ENCODE data around the gene DNAI1. TPM values are rescaled to one million over a fixed set of nuclear protein-coding genes. Genes with fewer than 3 reads are reported as not detected.

Gene DNAI1
- total RNA-seq, 1 experiment from 2014 or later: 2.2 TPM

DNA sequence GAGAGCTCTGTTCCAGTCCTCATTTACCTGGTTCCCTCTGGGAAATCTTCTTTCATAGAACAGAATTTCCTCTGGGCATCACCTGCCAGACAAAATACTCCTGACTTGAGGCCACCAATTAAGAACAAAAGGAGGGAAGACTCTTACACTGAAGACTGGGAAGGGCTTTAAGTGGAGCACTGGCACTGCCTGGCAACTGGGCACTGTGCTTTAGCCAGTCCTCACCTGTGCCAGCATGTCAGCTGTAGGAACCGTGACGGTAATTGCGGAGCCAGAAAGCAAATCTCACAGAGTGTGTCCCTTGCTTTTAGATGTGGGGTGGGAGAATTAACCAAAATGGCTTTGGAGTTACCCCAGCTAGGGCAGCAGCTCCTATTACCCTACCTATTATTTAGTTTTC lies 40.9 kb upstream of the DNAI1 start:
- Histone ChIP-seq H3K27me3 (ENCODE audit: control insufficient read depth, insufficient read depth, low read length) (no peaks in the 10 kb centered on the region), H3K9me3 (ENCODE audit: control insufficient read depth, insufficient read depth, low read depth, low read length) (no peaks in the 10 kb centered on the region), H3K36me3 (ENCODE audit: control insufficient read depth, insufficient read depth, low read length) (no peaks in the 10 kb centered on the region), H3K4me1 (ENCODE audit: control insufficient read depth, insufficient read depth, low read length) (no peaks in the 10 kb centered on the region), H3K4me3 (ENCODE audit: low read depth in 2 of 2, low read length in 2 of 2) (no peak overlapping the region), H3K27ac (ENCODE audit: low read length) (no peak overlapping the region)
- DNase-seq (ENCODE audit: low read depth, low spot score): no peak
- ChIA-PET CTCF (interaction anchor here (0.5 to 1.4 kb wide), 2 partner anchors 13 to 258 kb away, joined by 3 read pairs; no protein-coding TSS in a partner anchor), POLR2A (interaction anchor here (0.6 to 0.7 kb wide), 2 partner anchors 14 to 51 kb away, joined by 4 to 12 read pairs; no protein-coding TSS in a partner anchor)
- intact Hi-C loops (cut with micrococcal nuclease; ENCODE audit: unreplicated experiment) (no loop called here), in situ Hi-C loops (cut with HindIII; ENCODE audit: low pct_unique_long_range_greater_than_20kb, low sequenced_read_pairs) (no loop called here)
- TSS peak; percentile 31 for BruUV-seq (replicated peaks)
- no peak for ATAC-seq
- TF ChIP-seq, protein P1, sequence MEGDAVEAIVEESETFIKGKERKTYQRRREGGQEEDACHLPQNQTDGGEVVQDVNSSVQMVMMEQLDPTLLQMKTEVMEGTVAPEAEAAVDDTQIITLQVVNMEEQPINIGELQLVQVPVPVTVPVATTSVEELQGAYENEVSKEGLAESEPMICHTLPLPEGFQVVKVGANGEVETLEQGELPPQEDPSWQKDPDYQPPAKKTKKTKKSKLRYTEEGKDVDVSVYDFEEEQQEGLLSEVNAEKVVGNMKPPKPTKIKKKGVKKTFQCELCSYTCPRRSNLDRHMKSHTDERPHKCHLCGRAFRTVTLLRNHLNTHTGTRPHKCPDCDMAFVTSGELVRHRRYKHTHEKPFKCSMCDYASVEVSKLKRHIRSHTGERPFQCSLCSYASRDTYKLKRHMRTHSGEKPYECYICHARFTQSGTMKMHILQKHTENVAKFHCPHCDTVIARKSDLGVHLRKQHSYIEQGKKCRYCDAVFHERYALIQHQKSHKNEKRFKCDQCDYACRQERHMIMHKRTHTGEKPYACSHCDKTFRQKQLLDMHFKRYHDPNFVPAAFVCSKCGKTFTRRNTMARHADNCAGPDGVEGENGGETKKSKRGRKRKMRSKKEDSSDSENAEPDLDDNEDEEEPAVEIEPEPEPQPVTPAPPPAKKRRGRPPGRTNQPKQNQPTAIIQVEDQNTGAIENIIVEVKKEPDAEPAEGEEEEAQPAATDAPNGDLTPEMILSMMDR (IDR thresholded peaks at IDR 0.05): no peak
- TF ChIP-seq SIN3A (IDR thresholded peaks at IDR 0.05; ENCODE audit: borderline replicate concordance, insufficient read depth, low read depth, low read length) (no peak), POLR2AphosphoS5 (IDR thresholded peaks at IDR 0.05; ENCODE audit: low read depth, low read length) (no peak), TCF7L2 (IDR thresholded peaks at IDR 0.05; ENCODE audit: low read depth, low read length) (no peak)
- TF ChIP-seq, protein P2, sequence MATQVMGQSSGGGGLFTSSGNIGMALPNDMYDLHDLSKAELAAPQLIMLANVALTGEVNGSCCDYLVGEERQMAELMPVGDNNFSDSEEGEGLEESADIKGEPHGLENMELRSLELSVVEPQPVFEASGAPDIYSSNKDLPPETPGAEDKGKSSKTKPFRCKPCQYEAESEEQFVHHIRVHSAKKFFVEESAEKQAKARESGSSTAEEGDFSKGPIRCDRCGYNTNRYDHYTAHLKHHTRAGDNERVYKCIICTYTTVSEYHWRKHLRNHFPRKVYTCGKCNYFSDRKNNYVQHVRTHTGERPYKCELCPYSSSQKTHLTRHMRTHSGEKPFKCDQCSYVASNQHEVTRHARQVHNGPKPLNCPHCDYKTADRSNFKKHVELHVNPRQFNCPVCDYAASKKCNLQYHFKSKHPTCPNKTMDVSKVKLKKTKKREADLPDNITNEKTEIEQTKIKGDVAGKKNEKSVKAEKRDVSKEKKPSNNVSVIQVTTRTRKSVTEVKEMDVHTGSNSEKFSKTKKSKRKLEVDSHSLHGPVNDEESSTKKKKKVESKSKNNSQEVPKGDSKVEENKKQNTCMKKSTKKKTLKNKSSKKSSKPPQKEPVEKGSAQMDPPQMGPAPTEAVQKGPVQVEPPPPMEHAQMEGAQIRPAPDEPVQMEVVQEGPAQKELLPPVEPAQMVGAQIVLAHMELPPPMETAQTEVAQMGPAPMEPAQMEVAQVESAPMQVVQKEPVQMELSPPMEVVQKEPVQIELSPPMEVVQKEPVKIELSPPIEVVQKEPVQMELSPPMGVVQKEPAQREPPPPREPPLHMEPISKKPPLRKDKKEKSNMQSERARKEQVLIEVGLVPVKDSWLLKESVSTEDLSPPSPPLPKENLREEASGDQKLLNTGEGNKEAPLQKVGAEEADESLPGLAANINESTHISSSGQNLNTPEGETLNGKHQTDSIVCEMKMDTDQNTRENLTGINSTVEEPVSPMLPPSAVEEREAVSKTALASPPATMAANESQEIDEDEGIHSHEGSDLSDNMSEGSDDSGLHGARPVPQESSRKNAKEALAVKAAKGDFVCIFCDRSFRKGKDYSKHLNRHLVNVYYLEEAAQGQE (IDR thresholded peaks at IDR 0.05; ENCODE audit: insufficient read depth in 1 of 2, low read depth in 2 of 2, low read length in 1 of 2): no peak

DNA sequence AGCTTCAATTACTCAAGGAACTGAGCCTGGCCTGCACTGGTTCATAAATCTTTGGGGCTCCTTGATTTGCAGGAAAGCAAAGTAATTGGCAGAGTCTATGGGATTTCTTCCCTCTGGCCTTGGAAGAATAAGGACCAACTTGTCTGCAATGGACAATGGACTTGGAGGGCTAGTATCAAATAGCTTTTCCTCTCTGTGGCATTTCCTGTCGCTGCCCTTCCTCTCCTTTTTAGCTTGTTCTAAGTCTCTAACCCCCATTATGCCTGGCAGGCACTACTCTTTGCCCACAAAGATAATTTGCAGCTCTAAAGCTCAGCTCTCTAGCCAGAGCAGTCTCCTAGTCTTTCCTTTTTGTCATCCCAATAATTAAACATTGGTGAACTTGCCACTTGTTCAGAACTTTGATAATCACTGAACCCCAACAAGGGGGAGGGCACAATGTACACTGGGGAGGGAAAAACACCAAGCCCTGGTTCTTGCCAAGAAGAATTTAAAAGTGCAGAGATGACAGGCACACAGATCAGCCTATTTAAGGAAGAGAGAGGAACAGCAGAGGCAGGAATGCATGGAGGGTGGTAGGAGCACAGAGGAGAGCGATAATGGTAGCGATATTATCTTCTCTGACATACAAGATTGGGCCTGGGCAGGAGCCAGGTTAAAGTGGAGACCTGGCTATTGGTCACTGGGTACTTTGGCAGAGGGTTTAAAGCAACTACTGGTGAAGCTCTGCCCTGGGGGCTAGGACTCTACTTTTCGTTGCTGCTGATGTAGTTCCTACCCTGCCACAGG lies 38.7 kb upstream of the DNAI1 start:
- no peak for DNase-seq (ENCODE audit: low read depth, low spot score)
- Histone ChIP-seq H3K27me3 (ENCODE audit: control insufficient read depth, insufficient read depth, low read length) (no peaks in the 10 kb centered on the region), H3K4me3 (ENCODE audit: low read depth in 2 of 2, low read length in 2 of 2) (no peak overlapping the region), H3K27ac (ENCODE audit: low read length) (no peak overlapping the region), H3K36me3 (ENCODE audit: control insufficient read depth, insufficient read depth, low read length) (no peaks in the 10 kb centered on the region), H3K9me3 (ENCODE audit: control insufficient read depth, insufficient read depth, low read depth, low read length) (no peaks in the 10 kb centered on the region), H3K4me1 (ENCODE audit: control insufficient read depth, insufficient read depth, low read length) (no peaks in the 10 kb centered on the region)
- no peak for ATAC-seq
- in situ Hi-C loops (cut with HindIII; ENCODE audit: low pct_unique_long_range_greater_than_20kb, low sequenced_read_pairs) (no loop called here), intact Hi-C loops (cut with micrococcal nuclease; ENCODE audit: unreplicated experiment) (no loop called here)
- ChIA-PET CTCF (interaction anchor here (0.5 to 0.6 kb wide), 2 partner anchors 16 to 117 kb away, joined by 3 read pairs; no protein-coding TSS in a partner anchor), POLR2A (no interaction called here)
- TF ChIP-seq, protein P1 (IDR thresholded peaks at IDR 0.05): no peak
- TF ChIP-seq POLR2AphosphoS5 (IDR thresholded peaks at IDR 0.05; ENCODE audit: low read depth, low read length) (no peak), TCF7L2 (IDR thresholded peaks at IDR 0.05; ENCODE audit: low read depth, low read length) (no peak), SIN3A (IDR thresholded peaks at IDR 0.05; ENCODE audit: borderline replicate concordance, insufficient read depth, low read depth, low read length) (no peak)
- TF ChIP-seq, protein P2 (IDR thresholded peaks at IDR 0.05; ENCODE audit: insufficient read depth in 1 of 2, low read depth in 2 of 2, low read length in 1 of 2): no peak
- BruUV-seq (replicated peaks): no TSS peak
